ENCODE measurements around the gene CARM1.
A peak's percentile ranks its signal among the peaks of the same experiment; 100 is the strongest.
"Not testable (repeated sequence)": the region's sequence is repeated elsewhere in the genome, so short reads cannot be mapped to it uniquely, and the experiment has no call there.

Gene CARM1

DNA sequence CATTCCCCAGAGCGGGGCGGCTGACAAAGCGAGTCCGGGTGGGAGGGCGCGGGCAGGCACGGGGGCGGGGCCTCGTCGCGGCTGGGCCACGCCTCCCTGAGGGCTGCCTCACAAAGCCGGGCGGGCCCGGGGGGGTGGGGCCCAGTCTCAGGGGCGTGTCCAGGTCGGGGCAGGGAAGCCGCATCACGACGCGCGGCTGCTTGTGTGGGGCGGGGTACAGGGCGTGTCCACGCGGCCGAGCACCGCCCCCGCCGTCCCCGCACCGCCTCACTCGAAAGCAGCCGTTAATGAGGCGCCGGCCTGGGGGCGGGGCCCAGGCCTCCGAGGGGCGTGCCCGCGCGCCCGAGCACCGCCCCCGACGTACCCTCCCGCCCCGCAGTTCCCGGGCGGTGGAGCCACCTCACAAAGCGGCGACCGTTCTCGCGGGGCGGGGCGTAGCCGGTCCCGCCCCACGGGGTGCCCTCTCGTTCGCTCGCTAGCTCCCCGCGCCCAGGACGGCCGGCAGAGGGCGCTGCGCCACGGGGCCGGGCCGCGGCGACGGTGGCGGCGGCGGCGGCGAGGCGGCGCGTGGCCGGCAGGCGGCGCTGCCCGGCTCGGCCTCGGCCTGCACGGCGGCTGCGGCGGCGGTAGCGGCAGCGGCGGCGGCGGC is at the start of gene CARM1:
Gene CARM1, plus strand, starts transcription at position 599 of the 649 bp plus-strand sequence. CDS start 150 bp downstream, outside the sequence.
- peak; percentile 85 for DNase-seq

DNA sequence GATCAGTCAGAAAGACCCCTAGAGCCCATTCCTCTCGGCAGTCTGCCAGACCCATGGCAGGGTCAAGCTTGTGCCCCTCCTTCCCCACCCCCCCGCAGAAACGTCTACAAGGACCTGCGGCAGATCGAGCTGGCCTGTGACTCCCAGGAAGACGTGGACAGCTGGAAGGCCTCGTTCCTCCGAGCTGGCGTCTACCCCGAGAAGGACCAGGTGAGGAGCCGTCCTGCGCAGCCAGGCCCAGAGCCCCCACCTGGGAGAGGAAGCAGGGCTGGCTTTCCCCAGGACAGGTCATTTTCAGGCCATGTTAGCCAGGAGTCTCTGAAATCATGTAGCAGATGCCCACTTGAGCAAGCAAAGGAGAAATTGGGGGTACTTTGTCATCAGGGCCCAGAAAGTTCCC is 47.7 kb upstream of the CARM1 start:
- no peak for DNase-seq

DNA sequence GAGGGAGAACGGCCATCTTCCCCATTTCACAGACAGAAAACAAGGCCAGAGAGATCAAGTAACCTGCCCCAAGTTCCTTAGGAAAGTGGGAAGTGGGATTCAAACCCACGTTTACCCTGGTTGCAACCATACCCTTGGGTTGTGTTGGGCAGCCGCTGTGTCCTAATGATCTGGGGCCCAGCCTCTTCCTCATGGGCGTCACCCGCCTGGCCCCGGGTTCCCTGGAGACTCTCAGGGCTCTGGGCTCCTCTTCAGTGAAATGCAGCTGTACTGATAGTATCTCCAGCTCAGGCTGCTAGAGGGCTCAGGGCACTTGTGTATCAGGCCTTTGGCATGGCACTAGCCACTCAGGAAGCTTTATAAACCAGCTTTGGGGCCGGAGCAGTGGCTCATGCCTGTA is 45.1 kb upstream of the CARM1 start:
- no peak for DNase-seq

DNA sequence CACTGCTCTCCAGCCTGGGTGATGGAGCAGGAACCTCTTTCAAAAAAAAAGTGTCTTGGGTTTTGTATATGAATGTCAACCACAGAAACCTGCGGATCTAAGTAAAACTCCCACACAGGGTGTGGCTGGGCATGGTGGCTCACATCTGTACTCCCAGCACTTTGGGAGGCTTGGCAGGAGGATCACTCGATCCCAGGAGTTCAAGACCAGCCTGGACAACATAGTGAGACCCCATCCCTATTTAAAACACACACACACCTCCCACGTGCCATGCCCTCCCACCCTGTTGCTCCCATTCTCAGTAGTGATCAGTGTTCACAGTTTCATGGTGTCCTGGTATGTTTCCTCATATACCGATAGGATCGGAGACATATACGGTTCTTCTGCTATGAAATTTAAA is 44.5 kb upstream of the CARM1 start:
- DNase-seq: no peak

DNA sequence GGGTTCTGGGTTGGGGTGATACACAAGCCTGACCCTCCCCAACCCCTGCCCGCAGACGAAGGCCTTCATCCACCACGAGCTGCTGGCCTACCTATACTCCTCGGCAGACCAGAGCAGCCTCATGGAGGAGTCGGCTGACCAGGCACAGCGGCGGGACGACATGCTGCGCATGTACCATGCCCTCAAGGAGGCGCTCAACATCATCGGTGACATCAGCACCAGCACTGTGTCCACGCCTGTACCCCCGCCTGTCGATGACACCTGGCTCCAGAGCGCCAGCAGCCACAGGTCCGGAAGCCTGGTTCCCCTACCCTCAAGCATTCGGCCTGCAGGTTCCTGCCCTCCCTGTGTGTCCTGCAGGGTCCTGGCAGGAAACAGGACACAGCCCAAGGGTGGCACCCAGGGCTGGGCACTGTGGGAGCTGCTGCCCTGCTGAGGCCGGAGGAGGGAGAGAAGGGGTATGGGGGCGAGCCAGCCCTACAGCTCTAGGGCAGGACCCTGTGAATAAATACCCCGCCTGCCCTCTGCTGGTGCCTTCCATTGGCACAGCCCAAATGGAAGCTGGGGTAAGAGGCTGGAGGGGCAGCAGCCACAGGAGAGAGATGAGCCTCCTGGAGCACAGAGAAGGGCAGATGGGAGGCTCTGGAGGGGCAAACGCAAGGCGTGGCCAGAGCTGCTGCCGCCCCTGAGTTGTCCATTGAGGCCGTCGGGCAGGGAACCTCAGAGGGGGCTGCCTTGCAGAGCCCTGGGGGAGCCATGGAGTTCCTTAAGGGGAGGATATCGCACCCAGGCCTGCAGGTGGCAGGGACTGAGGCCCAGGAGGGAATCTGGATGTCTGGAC is 42.2 kb upstream of the CARM1 start:
- no peak for DNase-seq

DNA sequence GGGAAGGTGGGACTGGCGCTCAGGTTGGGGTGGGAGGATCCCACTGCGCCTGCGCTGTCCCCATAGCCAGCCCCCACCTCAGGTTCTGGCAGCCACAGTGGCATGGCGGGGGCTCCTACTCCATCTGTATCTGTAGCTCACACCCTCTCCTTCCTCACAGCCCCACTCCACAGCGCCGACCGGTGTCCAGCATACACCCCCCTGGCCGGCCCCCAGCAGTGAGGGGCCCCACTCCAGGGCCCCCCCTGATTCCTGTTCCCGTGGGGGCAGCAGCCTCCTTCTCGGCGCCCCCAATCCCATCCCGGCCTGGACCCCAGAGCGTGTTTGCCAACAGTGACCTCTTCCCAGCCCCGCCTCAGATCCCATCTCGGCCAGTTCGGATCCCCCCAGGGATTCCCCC is 41.4 kb upstream of the CARM1 start:
- no peak for DNase-seq

DNA sequence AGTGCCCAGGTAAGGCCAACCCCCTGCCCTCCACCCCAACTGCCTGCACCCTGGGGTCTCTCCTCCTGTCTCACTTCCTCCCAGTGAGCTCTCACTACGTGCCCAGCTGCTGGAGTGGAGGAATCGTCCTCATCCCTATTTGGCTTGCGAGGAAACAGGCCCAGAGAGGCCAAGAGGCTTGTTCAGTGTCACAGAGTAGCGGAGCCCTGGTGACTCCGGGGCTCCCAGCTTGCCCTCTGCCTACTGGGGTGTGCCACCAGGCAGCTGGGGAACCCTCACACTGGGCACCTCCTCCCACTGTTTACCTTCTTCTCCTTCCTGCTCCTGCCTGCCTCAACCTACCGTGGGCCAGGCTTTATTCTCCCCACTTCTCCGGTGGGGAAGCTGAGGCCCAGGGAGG is 41.0 kb upstream of the CARM1 start:
- DNase-seq: no peak

DNA sequence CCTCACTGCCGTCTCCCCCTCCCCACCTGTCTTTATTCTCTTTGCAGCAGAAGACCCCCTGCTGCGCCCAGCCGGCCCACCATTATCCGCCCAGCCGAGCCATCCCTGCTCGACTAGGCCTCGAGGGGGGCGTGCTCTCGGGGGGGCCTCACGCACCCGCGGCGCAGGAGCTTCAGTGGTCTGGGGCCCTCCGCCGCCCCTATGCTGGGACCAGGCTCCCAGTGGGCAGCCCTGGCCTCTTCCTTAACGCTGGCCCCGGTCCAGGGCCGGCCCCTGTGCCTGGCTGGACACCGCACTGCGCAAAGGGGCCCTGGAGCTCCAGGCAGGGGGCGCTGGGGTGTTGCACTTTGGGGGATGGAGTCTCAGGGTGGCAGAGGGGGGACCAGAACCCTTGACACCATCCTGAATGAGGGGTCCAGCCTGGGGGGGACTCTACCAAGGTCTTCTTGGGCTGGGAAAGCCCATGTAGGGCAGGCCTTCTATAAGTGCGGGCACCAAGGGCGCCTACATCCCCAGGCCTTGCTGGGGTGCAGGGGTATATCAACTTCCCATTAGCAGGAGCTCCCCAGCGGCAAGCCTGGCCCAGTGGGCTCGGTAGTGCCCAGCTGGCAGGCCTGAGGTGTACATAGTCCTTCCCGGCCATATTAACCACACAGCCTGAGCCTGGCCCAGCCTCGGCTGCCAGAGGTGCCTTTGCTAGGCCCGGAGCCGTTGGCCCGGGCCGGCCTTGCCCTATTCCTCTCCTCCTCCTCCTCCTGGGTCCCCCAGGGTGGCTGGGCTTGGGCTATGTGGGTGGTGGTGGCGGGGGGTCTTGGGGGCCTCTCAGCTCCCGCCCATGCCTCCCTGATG is 40.2 kb upstream of the CARM1 start:
- no peak for DNase-seq

DNA sequence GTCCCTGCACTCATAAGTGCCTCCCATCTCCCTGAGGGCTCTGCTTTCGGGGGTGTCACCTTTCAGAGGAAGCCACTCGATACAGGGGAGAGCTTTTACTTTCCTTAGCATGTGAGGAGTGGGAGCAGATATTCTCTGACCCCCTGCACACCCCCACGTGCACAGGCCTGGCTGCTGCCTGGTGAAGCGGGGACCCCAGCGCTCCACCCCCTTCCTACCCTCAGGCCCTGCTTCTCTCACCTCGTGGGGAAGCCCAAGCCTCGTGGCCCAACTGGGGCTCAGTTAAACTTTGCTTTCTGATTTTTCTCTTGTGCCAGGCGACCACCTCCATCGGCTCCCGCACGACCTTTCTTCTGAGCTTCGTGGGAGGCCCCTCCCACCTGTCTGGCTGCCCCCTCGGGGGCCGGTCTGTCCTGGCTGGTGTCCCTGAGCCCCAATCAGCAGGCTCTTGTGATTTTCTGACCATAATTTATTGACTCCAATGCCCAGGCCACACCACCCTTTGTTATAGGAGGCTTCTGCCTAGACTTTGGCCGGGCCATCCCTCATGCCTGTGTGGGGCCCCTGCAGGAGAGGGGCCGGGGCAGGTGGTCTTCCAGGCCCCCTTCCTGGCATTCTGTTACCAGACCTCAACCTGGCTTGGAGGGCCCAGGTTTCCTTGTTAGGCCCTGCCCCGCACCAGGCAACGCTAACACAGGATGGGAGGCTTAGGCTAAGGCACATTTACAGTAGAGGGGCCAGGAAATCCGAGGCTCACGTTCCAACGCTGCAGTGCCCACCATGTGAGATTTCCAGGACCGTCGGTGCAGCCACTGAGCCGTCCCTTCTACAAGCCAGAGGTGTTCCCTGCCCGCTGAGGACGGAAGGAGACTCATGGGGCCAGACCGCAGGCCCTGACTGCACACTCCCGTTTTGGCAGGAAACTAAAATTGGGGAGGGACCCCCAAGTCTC is 39.1 kb upstream of the CARM1 start:
- DNase-seq: no peak

DNA sequence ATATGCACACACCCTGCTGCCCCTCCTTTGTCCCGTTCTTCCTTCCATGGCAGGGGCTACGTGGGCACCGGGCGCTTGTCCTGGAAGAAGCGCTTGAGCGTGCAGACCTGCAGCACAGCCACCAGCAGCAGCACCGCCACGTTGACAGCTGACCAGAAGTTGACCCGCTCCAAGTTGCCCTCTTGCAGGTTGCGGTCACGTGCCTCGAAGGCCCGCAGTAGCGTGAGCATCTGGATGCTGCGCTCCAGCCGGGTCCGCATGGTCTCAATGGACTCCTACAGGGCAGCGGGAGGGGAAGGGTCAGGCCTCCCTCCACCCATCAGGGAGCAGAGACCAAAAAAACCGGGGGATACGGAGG is 38.4 kb upstream of the CARM1 start:
- DNase-seq: no peak

DNA sequence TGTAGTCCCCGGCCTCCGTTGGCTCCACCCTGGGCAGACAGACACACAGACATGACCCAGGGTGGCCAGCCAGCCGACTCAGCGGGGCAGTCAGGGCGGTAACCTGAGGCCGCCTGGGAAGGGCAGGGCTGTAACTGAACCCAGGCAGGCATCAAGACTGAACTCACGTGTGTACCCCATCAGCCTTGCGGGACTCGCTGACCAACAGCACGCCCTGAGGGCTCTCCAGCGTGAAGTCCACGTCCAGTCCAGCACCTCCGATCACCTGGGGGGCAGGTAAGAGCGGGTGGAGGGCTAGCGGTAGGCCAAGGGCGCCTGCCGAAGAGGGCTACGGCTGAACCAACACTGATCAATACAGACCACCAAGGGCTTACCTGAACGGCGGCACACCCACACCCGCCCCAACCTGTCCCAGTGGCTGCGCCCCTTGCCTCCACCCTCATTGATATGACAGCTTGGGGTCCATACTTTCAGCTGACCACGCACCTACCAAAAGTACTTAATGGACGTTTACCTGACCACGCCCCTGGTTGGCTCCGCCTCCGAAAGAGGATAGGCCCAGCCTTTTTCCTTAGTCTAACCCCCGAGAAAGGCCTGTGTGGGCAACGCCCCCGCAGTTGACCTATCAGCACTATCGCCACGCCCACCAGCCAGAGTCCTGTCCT is 36.1 kb upstream of the CARM1 start:
- DNase-seq: no peak

DNA sequence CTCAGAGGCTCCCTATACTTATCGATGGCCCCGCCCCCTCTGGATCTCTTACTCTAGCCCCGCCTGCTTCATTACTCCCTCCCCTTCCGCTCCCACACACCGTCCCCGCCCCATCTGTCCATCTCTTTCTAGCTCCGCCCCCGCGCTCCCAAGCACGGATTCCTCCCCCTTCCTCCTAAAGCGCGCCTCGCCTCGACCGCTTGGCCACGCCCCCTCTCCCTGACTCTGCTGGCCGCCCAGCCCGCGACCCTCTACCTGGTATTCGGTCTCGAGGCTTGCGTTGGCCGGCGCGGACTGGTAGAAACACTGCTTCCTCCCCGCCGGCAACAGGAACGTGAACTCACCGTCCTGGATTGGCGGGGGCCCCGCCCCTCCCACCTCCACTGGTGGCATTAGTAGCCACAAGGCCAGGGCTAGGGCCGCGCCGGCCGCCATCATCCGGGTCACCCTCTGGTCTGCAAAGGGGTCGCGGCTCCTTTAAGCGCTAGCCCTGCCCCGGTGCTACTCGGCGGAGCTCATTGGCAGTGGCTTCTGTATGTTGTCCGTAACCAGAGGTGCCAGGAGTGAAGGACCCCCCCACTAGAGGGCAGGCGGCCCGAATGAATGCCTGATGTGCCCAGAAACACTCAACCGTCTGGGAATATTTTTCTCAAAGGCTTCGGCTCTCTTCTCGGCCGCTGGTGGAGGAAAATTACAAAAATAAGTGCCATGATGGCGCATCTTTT is 35.4 kb upstream of the CARM1 start, which contains the start of gene TMED1:
Gene TMED1, minus strand, starts transcription at position 459 of the 725 bp plus-strand sequence. Its CDS starts 21 bp downstream, at position 438.
- DNase-seq: peak; percentile 98

DNA sequence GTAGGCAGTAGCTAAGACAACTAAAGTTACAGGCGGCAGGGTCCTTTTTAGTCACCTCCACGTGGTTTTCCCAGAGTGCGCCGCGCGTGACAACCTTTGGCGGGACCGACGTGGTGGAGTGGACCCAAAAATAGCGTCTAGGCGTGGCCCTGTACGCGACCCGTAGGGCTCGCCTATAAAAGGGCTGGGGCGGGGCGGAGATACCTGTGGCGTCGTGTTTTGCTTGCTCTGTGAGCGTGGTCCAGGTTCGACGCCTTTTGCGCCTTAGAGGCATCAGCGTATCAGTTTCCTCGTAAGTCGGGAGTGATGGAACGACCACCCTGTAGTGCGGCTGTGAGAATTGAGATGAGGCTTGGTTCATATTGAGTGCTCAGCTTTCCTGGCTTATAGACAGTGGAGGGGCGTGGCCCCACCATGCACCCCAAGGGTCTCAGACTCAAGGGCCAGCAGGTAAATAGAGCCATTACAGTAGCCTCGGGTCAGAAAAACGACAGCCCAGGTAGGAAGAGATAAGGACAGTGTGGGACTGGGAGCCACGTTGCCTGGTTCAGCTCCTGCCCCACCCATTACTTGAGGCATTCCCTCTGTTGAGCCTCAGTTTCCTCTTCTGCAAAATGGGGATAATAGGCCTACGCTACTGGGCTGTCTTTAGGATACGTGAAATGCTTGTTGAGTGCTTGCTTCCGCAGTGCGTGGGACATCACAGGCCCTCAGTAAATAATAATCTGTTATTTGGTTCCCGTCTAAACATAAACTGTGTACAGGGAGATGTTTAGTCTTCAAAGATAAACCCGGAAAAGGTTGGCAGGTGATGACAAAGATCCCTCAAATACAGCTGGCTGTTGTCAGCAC is 34.6 kb upstream of the CARM1 start:
- peak; percentile 72 for DNase-seq

DNA sequence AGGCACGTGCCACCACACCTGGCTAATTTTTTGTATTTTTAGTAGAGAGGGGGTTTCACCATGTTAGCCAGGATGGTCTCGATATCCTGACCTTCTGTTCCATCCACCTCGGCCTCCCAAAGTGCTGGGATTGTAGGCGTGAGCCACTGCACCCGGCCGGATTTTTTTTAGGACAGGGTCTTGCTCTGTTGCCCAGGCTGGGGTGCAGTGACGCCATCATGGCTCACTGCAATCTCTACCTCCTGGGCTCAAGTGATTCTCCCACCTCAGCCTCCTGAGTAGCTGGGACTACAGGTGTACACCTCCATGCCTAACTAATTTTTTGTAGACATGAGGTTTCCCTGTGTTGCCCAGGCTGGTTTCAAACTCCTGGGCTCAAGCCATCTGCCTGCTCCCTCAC is 33.7 kb upstream of the CARM1 start:
- not testable (repeated sequence) for DNase-seq

DNA sequence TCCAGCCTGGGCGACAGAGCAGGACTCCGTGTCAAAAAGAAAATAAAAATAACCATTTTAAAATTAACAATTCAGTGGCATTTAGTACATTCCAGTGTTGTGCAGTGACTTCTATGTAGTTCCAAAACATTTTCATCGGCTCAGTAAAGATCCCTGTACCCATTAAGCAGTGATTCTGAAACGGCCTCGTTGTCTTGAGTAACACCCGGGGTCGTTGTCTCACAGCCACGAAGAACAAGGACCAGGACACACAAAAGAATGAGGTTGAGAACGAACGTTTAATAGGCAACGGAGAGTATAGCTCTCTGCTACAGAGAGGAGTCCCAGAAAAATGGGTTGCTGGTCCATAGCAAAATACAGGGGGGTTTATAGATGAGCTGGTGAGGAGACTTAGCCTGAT is 33.0 kb upstream of the CARM1 start:
- DNase-seq: no peak

DNA sequence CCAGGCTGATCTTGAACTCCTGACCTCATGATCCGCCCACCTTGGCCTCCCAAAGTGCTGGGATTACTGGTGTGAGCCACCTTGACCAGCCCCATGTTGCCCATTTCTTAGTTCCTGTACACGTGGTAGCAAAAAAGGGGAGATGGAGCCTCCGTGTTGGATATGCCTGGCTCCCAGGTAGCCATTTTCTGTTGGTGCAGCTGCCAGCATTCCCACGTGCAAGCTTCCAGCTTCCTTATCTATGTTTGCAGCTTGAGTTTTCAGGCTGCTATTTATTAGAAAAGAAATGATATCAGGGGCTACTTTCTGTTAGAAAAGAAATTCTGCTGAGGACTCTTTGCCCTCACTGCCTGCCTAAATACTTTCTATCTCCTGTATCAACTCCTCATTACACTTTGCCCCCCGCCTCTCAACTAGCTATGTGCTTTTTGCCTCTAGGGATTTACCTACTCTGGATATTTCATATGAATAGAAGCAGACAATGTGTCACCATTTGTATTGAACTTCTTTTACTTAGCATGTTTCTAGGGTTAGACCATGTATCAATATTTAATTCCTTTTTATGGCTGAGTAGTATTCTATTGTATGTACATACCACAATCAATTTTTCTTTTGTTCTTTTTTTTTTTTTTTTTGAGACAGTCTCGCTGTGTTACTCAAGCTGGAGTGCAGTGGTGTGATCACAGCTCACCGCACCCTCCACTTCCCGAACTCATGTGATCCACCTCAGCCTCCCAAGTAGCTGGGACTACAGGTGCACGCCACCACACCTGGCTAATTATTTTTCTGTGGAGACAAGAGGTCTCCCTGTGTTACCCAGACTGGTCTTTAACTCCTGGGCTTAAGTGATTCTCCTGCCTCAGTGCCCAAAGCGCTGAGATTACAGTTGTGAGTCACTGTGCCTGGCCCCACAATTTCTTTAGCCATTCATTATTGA is 32.0 kb upstream of the CARM1 start:
- DNase-seq: no peak

DNA sequence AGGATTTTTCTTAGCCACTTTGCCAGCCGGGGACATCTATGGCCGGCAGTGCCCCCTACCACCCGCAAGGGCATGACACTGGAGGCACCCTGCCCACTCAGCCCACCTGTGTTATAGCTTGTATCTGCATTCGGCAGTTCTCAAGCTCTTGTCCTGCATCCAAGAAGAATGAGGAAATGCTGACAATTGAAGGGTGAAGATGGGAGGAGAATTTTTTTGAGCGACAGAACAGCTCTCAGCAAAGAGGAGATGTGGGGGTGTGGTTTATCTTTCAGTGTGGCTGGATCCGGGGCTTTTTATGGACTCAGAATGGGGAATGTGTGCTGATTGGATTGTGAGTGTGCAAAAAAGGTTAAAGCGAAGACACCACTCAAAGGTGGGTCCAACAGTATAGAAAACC is 28.6 kb upstream of the CARM1 start:
- DNase-seq: no peak

DNA sequence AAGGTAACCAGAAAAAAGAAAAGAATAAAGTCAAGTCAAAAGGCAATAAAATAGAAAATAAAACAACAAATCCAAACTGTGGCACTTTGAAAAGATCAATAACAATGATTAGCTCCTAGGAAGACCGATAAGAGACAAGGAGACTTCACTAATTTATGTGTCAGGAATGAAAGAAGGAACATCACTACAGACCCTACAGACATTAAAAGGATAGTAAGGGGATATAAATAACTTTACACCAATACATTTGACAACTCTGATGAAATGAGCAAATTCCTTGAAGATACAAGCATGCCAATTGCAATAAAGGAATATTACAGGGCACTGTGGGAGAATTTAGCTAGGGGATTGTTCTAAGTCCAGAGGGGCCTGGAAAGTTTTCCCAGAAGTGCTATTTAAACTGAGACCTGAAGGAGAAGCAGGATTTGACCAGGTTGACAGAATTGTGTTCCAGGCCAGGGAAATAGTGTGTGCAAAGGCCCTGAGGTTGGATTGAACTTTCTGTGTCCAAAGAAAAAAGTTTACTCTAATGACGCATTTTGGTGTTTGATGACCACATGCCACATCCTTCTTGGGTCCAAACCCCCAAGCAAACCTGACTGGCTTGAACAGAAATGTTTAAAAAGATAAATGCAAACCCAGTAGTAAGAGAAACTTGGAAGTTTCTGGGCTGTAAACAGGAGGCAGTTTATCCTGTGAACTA is 24.7 kb upstream of the CARM1 start:
- DNase-seq: no peak
